GM10847 (cell line): ENCODE results near the gene SCART1.

Experiments
- POLR2A ChIP-seq: IDR thresholded peaks from 2 replicates; pipeline ENCODE4 v1.6.1; 2011; ENCODE audit not compliant: insufficient read length; ENCODE audit errors: extremely low read depth

The SCART1 gene

DNA sequence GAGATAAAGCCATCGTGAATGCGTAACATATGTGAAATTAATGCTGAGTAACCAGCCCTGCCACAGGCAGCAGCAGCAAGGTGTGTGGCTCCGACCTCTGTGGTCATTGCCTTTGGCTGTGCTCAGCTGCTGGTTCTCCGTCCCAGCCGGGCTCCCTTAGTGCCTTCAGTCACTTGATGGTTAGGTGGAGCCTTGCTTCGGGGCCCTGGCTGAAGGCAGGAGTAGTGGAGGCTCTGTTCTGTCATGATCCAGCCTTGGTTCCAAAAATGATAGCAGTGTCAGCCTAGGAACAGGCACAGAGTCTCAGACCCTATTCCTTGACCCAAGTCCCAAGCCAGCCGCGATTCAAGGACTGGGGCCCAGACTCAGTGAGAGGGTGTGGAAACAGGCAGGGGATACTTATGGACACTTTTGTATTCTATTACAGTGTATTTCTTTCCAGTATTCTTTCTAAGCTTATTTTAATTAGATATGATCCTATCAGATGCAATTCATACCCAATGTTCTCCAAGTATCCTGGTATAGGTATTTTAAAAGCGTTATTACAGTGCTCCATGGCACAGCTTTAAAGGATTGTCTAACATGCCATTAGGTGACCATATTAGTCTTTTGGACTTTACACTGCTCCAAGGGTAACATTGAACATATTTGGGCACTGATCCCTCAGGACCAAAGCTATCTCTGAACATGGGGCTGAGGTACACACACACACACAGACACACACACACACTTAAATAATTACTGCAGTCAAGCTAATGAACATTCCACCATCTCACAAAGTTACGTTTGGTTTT is 9.0 kb downstream of the SCART1 start:
- no peak for TF ChIP-seq POLR2A

DNA sequence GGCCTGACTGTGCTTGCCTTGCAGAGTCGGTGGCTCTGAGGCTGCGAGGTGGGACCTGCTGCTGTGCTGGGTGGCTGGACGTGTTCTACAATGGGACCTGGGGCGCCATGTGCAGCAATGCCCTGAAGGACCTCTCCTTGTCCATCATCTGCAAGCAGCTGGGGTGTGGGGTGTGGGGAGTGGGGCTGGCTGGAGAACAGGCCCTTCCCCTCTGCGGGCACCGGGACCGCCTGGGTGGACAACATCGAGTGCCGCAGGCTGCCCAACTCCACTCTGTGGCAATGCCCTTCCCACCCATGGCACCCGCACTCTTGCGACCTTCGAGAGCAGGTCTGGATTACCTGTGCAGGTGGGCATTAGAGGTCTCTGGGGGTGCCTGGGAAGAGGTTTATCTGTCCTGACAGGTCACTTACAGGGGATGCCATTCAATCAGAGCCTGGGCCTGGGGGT is 10.9 kb downstream of the SCART1 start:
- TF ChIP-seq POLR2A: no peak

- TF ChIP-seq POLR2A: no peak
Measured at GRCh38 chr10:133465191-133465949, 11.6 kb downstream of the SCART1 start.

- no peak for TF ChIP-seq POLR2A
Measured at GRCh38 chr10:133465950-133466474, 12.3 kb downstream of the SCART1 start.

- TF ChIP-seq POLR2A: no peak
Measured at GRCh38 chr10:133466683-133467275, 13.0 kb downstream of the SCART1 start.

GRCh38 chr10:133467286-133467911 is 13.7 kb downstream of the SCART1 start:
- no peak for TF ChIP-seq POLR2A

DNA sequence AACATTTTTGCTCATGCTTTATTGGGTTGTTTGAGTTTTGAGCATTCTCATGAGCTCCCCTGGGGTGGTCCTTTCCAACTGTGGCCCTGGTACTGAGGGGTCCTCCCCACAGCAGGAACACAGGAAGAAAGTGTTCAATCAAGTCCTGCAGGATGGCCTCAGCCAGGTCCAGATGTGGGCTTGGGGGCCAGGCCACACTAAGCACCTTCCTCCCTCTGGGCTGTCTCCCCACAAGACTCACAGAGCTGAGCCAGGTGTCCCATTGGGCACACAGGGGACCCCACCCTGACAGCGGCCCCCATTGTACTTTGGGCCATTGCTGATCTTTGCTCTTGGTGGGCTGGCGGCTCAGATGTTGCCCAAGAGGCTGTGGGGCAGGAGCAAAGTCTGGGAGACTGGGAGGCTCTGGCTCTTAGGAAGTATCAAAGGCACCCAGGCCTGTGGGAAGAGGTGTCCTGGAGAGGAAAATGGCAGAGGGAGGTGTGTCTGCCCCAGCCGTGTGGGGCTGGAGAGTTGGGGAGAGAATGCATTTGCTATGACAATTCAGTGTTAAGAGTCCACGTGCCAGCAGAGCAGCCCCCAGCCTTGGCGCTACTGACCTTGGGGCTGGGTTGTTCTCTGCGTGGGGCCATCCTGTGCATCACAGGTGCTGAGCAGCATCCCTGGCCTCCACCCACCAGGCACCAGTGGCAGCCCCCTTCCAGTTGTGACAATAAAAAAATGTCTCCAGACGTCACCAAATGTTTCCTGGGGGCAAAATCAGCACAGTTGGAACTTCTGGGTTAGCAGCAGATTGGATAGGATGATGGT is 17.8 kb downstream of the SCART1 start:
- TF ChIP-seq POLR2A: no peak

GRCh38 chr10:133473270-133473669 is 19.5 kb downstream of the SCART1 start:
- TF ChIP-seq POLR2A: no peak

- TF ChIP-seq POLR2A: no peak
Measured at GRCh38 chr10:133474027-133474426, 20.3 kb downstream of the SCART1 start.

GRCh38 chr10:133474665-133475424 is 21.1 kb downstream of the SCART1 start:
- no peak for TF ChIP-seq POLR2A

GRCh38 chr10:133475425-133475734 is 21.6 kb downstream of the SCART1 start:
- no peak for TF ChIP-seq POLR2A

DNA sequence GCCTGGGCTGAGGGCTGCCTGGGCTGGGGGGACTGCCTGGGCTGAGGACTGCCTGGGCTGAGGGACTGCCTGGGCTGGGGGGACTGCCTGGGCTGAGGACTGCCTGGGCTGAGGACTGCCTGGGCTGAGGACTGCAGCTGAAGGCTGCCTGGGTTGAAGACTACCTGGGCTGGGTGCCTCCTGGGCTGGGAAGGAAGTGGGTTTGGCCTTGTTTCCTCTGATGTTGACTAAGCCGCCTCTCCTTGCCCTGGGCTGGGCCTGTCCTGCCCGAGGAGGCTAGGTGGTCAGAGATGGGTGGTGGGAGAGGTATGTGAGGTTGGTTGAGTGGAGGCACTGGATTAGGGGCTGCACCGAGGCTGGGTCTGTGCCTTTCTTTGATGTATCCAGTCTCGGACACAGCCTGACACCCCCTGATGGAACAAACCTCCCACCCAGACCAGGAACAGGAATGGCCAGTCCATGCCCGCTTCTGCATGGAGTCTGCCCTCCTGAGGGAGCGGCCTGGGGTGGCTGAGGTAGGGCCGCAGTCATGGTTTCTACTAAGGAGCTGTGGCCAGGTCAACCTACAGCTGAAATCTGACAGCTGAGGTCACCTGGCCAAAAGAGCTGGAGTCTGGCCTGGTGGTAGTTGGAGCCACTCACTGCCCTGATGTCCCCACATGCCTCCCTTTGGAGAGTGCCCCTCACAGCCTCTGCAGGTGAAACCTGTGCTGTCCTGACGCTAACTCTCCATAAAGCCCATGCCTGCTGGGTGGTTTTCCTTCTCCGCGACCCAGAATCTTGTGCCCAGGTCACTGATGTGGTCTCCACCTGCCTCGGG is 22.3 kb downstream of the SCART1 start:
- no peak for TF ChIP-seq POLR2A

DNA sequence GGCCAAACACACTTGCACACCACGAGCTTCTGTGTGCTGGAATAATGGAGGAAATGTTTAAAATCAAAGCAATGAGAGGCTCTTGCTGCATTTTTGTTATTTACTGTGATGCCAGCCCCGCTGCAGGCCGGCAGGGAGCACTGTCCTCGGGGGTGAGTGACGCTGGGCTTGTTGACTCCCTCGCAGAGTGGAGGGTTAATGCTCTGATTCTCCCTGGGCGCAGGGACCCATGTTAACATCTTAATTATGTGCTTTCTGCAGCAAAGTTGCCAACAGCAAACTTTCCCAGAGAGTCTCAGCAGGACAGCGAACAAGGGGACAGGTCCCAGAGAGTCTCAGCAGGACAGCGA is 22.9 kb downstream of the SCART1 start:
- no peak for TF ChIP-seq POLR2A

DNA sequence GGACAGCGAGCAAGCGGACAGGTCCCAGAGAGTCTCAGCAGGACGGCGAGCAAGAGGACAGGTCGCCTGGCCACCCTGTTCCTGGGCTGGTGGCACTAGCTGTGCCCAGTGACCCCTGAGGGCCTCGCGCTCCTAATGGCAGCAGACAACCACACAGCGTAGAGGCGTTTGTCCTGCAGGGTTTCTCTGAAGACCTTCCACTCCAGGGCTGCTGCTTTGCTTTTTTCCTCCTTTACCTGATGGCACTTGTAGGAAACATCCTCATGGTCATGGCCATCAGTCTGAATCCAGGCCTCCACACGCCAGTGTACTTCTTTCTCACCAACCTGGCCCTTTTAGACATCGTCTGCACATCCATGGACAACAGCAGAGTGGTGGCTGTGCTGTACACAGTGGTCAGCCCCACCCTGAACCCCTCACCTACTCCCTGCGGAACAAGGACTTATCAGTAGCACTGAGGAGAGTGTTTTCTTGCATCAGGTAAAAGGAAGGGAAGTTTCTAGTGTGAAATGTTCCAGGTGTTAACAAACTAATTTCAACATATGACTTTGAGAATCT is 27.4 kb downstream of the SCART1 start:
- no peak for TF ChIP-seq POLR2A
